K562 (cell line): ENCODE measurements around the gene TXNDC8. TPM values are rescaled to one million over a fixed set of nuclear protein-coding genes. Genes with fewer than 3 reads are reported as not detected.

Experiments used
- BCL6 ChIP-seq: fragments of 250-450 bp; sonication (Bioruptor Pico); IDR thresholded peaks from 2 replicates; pipeline ENCODE4 v1.4.0; 2020
- GTF2E2 ChIP-seq: fragments of 200-800 bp; sonication (Bioruptor generic); IDR thresholded peaks from 2 replicates; pipeline ENCODE4 v1.6.1; 2016; ENCODE audit warnings: missing genetic modification characterization, missing compliant biosample characterization
- MITF ChIP-seq: IDR thresholded peaks from 2 replicates; pipeline ENCODE4 v1.6.1; 2014; ENCODE audit warnings: antibody characterized with exemption
- MYNN ChIP-seq, 2 experiments: sonication (generic); formaldehyde crosslinking in 1 of 2; IDR thresholded peaks; 2 replicates each; pipeline versions ENCODE4 v1.5.0 to v1.6.1; 2016 to 2020; ENCODE audit warnings: antibody characterized with exemption in 1 of 2, missing genetic modification reagents in 1 of 2
- PTRF ChIP-seq: fragments of 450-650 bp; IDR thresholded peaks from 2 replicates; pipeline ENCODE4 v1.6.1; 2016; ENCODE audit warnings: mild to moderate bottlenecking, missing genetic modification characterization, missing compliant biosample characterization
- SIRT6 ChIP-seq: IDR thresholded peaks from one replicate; pipeline ENCODE4 v1.6.1; 2012; ENCODE audit warnings: low read depth, mild to moderate bottlenecking, control low read depth, inconsistent platforms, low read length, moderate library complexity
- TSHZ1 ChIP-seq: fragments of 250-450 bp; sonication (Bioruptor Pico); IDR thresholded peaks from 2 replicates; pipeline ENCODE4 v1.4.0; 2020; ENCODE audit warnings: mild to moderate bottlenecking, moderate library complexity
- ZNF584 ChIP-seq: fragments of 200-800 bp; sonication (Bioruptor generic); IDR thresholded peaks from 2 replicates; pipeline ENCODE4 v1.6.1; 2016; ENCODE audit warnings: low read depth, mild to moderate bottlenecking, missing genetic modification characterization, missing compliant biosample characterization
- polyA plus RNA-seq, 8 experiments: library from polyadenylated mRNA; depleted of rRNA in 4 of 8; stranded (reverse) in 5 of 8; unstranded in 3 of 8; fragments of >200 nt; fragmentation: Nextera tagmentation in 2 of 8; fragmentation: Illumina TruSeq in 1 of 8; extraction: Ambion mirVana in 2 of 8; extraction: Trizol in 1 of 8; gene quantifications; 2 replicates each; pipeline versions ENCODE4 v1.2.1 to v1.2.3, GENCODE V29; 2011 to 2014; ENCODE audit warnings: inconsistent platforms in 1 of 8, missing spikeins in 1 of 8
- total RNA-seq, 7 experiments: library from RNA; depleted of rRNA in 6 of 7; stranded (reverse); fragments of >200 nt in 6 of 7; fragmentation: Illumina TruSeq in 2 of 7; extraction: Trizol in 2 of 7; gene quantifications; 2 replicates each; pipeline versions ENCODE4 v1.2.1 to v1.2.3, GENCODE V29; 2011 to 2021; ENCODE audit warnings: low replicate concordance in 1 of 7
- TF ChIP-seq, protein P1 (sequence below): fragments of 200-800 bp; sonication (Bioruptor generic); IDR thresholded peaks from 2 replicates; pipeline ENCODE4 v1.6.1; 2016; ENCODE audit warnings: missing genetic modification characterization, missing compliant biosample characterization
- TF ChIP-seq, protein P2 (sequence below): IDR thresholded peaks from 3 replicates; pipeline ENCODE4 v1.6.1; 2011; ENCODE audit warnings: borderline replicate concordance, mild to moderate bottlenecking, moderate library complexity; ENCODE audit not compliant: insufficient read length; ENCODE audit errors: extremely low read depth
- TF ChIP-seq, protein P3 (sequence below): sonication (generic); IDR thresholded peaks from 2 replicates; pipeline ENCODE4 v1.6.1; 2016

The TXNDC8 gene
- total and polyA plus RNA-seq, 9 of the 15 experiments (the other 6 are each of a cell fraction or from before 2014, with no cell fraction given): not detected

DNA sequence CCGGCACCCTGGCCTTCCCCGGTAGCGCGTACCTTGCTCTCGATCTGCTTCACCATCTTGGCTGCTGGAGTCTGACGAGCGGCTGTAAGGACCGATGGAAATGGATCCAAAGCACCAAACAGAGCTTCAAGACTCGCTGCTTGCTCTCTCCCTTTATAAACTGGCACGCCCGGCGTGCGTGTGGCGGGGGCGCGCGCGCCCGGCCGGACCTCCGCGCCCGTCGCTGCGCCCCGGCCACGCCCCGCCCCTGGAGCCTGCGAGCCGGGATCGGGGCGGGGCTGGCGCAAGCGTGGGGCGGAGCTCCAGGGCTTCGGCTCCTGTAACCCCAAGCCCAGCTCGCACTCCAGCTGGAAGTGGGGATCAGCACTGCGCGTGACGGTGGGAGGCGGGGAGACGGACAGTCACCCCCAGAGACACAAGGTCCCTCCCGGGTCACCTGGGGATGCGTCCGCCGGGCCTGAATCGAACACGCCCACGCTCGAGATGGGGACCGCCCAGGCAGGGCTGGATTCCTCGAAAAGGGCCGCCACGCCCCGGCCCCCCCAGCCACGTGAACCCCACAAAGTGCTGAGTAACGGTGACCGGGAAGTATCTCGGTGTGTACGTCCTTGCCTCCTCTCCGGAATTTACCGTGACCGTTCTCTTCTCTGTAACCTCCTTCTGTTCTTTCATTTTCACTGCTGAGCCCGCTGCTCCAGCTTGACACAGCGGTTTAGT is 81.1 kb downstream of the TXNDC8 start, which contains the start of gene TXN (continued):
- TF ChIP-seq, protein P1, sequence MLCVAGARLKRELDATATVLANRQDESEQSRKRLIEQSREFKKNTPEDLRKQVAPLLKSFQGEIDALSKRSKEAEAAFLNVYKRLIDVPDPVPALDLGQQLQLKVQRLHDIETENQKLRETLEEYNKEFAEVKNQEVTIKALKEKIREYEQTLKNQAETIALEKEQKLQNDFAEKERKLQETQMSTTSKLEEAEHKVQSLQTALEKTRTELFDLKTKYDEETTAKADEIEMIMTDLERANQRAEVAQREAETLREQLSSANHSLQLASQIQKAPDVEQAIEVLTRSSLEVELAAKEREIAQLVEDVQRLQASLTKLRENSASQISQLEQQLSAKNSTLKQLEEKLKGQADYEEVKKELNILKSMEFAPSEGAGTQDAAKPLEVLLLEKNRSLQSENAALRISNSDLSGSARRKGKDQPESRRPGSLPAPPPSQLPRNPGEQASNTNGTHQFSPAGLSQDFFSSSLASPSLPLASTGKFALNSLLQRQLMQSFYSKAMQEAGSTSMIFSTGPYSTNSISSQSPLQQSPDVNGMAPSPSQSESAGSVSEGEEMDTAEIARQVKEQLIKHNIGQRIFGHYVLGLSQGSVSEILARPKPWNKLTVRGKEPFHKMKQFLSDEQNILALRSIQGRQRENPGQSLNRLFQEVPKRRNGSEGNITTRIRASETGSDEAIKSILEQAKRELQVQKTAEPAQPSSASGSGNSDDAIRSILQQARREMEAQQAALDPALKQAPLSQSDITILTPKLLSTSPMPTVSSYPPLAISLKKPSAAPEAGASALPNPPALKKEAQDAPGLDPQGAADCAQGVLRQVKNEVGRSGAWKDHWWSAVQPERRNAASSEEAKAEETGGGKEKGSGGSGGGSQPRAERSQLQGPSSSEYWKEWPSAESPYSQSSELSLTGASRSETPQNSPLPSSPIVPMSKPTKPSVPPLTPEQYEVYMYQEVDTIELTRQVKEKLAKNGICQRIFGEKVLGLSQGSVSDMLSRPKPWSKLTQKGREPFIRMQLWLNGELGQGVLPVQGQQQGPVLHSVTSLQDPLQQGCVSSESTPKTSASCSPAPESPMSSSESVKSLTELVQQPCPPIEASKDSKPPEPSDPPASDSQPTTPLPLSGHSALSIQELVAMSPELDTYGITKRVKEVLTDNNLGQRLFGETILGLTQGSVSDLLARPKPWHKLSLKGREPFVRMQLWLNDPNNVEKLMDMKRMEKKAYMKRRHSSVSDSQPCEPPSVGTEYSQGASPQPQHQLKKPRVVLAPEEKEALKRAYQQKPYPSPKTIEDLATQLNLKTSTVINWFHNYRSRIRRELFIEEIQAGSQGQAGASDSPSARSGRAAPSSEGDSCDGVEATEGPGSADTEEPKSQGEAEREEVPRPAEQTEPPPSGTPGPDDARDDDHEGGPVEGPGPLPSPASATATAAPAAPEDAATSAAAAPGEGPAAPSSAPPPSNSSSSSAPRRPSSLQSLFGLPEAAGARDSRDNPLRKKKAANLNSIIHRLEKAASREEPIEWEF (CRISPR knock-in tag): no peak
- TF ChIP-seq BCL6 (CRISPR knock-in tag) (no peak), SIRT6 (no peak), GTF2E2 (tag) (peak; percentile 78), ZNF584 (no peak), MITF (peak; percentile 90), MYNN (IDR thresholded peaks at IDR 0.05) (no peak), MYNN (CRISPR knock-in tag; IDR thresholded peaks at IDR 0.05) (no peak), TSHZ1 (no peak), PTRF (tag) (no peak)
- TF ChIP-seq, protein P2, sequence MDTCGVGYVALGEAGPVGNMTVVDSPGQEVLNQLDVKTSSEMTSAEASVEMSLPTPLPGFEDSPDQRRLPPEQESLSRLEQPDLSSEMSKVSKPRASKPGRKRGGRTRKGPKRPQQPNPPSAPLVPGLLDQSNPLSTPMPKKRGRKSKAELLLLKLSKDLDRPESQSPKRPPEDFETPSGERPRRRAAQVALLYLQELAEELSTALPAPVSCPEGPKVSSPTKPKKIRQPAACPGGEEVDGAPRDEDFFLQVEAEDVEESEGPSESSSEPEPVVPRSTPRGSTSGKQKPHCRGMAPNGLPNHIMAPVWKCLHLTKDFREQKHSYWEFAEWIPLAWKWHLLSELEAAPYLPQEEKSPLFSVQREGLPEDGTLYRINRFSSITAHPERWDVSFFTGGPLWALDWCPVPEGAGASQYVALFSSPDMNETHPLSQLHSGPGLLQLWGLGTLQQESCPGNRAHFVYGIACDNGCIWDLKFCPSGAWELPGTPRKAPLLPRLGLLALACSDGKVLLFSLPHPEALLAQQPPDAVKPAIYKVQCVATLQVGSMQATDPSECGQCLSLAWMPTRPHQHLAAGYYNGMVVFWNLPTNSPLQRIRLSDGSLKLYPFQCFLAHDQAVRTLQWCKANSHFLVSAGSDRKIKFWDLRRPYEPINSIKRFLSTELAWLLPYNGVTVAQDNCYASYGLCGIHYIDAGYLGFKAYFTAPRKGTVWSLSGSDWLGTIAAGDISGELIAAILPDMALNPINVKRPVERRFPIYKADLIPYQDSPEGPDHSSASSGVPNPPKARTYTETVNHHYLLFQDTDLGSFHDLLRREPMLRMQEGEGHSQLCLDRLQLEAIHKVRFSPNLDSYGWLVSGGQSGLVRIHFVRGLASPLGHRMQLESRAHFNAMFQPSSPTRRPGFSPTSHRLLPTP: no peak
- TF ChIP-seq, protein P3, sequence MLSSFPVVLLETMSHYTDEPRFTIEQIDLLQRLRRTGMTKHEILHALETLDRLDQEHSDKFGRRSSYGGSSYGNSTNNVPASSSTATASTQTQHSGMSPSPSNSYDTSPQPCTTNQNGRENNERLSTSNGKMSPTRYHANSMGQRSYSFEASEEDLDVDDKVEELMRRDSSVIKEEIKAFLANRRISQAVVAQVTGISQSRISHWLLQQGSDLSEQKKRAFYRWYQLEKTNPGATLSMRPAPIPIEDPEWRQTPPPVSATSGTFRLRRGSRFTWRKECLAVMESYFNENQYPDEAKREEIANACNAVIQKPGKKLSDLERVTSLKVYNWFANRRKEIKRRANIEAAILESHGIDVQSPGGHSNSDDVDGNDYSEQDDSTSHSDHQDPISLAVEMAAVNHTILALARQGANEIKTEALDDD: no peak
